Activated CD8-positive, alpha-beta memory T cell treated with anti-CD3 and anti-CD28 coated beads, Interleukin-2, amount 50 U/mL, for 1 hour (primary cell): Measurements from ENCODE around the gene RBM5.
A peak's percentile ranks its signal among the peaks of the same experiment; 100 is the strongest.

ENCODE experiments used
- DNase-seq: peaks from one replicate; pipeline ENCODE4 v3.0.0-alpha.2; 2020; ENCODE audit errors: extremely low read depth

The RBM5 gene

GRCh38 chr3:50121072-50122032 is 32.6 kb downstream of the RBM5 start:
- peak; percentile 13 for DNase-seq

GRCh38 chr3:50122071-50122470 is 33.4 kb downstream of the RBM5 start:
- no peak for DNase-seq

DNA sequence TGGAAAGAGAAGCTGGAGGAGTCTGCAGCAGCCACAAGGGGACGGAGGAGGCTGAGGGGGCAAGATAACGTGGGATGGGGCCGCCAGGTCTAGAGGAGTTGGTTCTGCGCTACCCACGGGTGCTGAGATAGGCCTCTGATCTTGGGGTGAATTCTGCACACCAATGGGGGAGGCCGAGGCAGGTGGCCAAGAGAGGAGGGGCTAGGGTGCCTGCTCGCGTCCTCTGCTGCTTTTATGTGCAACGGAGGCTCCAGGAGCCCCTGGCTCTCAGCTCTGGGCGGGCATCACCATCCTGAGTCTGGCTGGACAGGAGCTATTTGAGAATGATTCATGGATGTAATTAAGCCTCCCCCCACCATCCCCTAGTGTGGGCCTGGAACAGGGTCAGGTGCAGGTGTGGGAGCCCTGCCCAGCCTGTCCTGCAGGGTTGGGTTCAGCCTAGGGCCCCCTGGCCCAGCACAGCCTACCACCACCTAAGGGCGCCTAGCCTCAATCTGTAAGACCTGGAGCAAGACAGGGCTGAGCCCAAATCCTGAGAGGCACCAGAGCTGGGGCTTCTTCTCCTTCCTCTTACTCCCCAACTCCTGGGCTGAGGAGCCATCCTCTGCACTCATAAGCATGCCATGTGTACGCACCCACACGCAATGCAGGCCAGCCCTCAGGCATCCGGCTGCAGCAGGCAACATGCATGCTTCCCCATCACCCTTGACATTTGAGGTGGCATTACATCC is 34.1 kb downstream of the RBM5 start:
- DNase-seq, result no peak

DNA sequence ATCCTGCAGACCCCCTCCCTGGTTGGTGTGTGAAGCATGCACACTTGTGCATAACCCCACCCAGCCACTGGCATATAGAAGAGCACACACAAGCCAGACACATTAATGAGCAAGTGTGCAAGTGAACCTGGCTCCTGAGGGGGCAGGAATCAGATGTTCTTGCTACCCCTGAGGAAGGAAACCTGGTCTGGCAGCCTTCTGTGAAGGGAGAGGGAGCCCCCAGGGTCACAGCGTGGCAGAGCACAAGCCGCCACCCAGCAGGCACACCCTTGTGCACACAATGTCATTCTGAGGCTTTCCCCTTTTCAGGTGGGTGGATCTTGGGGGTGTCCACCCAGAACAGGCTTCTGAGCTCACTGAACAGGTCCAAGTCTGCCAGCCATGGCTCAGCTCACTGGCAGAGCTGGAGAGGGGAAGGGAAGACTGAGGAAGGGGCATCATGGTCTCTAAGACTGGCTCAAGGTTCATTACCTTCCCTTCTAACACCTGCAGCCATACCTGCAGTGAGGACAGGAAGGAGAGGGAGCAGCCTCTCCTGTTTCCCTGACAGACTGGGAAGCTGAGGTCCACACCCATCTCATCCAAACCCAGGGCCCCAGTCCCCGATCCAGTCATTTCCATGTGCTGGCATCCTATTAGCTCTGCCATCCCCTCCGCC is 34.8 kb downstream of the RBM5 start:
- DNase-seq, result no peak

DNA sequence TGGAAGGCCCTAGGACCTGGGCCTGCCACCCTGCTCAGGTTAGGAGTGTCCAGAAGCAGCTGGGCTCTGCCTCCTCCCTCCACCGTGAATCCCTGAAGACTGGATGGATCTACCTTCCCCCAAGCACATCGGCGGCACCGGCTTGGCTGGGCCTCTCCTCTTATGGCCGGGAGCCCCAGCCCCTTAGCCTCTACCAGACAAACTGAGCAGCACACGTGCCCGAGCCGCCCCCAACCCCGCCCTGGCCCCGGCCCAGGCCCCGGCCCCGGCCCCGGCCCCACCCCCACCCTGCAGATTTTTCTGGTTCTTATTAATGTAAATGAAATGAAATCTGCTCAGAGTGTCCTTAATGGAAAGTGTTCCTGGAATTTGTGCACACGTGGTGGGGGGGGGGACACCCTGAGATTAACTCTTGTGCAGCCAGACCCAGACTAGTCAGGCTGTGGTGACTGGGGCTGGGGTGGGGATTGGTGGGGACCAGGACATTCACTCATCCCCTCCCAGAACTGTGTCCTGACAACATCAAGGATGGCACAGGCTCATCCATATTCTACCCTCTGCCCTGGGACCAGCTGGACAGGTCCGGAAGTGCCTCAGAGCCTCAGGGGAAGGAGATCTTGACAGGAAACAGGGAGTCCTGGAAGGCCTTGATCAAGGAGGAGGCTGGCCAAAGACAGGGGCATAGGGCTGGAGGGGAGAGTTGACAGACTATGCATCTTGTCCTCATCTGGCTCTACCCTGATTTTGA is 35.5 kb downstream of the RBM5 start:
- no peak for DNase-seq

DNA sequence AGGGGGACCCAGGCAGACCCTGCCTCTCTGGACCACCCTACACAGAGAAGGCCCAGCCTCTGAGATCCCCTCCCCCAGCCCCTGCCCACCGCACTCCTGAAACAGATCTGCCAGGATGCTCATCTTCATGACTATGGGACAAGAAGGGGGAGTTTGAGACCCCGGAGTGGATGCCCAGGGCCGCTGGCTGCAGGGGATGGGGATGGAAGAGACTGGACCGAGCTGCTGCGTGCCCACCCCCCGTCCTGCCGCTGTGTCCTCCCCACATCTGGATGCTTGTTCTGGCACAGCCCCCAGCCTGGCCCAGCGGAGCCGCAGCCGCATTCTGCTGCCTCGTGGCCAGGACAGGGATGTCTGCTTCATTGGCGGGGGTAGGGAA is 36.1 kb downstream of the RBM5 start:
- no peak for DNase-seq

DNA sequence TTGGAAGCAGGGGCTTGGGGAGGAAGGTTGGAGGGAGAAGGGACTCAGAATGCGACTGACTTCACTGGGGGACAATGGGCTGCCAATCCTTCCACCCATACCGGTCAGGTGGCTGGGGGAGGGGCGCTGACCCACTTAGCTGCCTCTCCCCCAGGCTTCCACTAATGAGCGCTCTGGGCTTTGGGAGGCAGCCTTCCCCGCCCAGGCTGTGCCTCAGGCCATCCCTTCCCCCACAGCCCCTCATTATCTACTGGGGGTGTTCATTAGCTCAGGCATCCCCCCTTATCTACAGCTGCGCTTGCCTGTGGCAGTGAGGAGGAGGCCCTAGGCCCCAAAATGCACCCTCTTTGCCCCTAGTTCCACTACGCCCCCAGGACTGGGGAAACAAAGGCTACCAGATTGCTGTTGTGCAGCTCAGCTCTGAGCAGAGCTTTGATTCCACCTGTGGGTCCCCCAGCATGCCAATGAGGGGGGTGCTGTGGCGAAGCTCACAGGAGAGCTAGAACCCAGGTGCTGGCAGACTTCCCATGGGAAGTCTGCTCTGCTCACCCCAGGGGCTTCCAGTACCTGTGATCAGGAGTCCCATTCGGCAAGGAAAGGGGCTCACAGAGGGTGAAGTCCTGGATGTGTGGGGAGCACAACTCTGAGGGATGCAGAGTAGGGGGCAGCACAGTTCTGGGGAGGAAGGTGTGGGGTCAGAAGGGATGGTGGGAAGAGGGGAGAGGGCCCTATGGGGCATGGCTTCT is 37.0 kb downstream of the RBM5 start:
- DNase-seq, result no peak

DNA sequence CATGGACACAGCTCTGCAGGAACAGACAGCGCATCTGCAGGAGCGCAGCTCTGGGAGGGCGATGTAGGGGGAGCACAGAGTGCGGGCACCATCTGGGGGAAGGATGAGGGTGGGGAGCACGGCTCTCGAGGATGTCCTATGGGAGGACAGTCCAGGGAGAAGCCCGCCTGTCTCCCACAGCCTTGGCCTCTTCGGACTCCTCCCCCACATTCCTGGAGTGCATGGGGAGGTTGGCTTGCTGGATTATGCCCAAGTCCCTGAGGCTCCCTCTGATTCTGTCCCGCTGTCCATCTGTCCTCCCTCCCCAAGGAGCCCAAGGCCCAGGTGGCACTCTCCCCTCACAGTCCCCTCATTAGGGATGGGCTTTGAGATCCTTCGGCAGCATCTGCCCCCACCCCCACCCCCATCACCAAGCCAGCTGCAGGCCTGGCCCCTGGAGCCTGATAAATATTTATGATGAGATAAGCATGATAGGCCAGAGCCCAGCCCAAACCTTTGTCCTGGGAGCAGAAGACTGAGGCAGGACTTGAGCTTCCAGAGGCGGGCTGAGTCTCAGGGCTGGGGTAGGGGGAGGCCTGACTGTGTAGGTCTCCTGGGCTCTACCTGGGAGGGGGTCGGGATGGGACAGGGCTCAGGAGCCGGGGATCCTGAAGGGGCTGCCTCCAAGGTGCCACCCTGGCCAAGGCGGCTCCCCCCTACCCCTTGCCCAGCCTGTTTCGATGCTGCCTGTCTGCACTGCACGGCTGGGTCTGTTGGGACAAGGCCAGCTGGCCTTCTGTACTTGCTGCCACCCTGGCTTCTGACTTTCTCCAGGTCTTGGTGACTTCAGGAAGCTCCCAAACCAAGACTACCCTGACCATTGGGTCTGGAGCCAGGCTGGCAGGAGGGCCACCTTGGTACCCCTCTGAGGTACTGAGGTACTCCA is 37.8 kb downstream of the RBM5 start:
- no peak for DNase-seq

DNA sequence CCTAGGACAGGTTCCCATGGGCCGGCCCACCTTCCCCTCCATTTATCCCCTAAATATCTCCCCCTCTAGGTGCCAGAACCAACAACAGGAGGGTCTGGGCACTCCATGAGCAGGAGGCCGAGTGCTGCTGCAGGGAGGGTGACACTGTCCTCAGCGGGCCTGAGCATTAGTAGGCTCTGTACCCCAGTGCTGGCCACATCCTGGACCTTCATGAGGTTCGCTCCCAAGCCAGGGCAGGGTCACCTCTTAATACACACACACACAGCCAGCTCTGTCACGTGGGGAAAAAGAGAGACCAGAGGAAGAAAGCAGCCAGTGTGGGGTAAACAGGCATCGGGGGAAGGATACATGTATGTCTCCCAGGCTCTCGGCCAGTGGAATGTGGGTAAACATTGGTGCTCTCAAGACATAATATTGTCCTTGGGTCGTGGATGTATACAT is 38.6 kb downstream of the RBM5 start:
- DNase-seq, result no peak

DNA sequence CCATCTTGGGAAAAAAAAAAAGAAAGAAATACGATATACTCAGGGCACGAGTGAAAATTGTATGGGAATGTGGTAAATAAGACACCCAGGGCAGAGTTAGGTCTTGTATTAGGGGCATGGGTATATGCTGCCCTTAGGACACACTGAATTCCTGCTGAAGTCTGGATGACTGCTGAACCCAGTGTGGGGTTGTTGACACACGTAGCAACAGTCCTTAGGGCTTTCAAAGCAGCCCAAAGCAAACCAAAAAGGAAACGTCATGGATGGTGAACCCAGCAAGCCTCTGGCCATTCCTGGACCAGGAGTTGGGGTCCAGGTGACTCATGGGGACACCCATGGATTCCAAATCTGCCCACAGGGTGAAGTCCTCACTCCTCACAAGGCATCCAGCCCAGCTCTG is 39.3 kb downstream of the RBM5 start:
- no peak for DNase-seq

- no peak for DNase-seq
These were observed 41.7 kb downstream of the RBM5 start for GRCh38 chr3:50130436-50130835.

DNA sequence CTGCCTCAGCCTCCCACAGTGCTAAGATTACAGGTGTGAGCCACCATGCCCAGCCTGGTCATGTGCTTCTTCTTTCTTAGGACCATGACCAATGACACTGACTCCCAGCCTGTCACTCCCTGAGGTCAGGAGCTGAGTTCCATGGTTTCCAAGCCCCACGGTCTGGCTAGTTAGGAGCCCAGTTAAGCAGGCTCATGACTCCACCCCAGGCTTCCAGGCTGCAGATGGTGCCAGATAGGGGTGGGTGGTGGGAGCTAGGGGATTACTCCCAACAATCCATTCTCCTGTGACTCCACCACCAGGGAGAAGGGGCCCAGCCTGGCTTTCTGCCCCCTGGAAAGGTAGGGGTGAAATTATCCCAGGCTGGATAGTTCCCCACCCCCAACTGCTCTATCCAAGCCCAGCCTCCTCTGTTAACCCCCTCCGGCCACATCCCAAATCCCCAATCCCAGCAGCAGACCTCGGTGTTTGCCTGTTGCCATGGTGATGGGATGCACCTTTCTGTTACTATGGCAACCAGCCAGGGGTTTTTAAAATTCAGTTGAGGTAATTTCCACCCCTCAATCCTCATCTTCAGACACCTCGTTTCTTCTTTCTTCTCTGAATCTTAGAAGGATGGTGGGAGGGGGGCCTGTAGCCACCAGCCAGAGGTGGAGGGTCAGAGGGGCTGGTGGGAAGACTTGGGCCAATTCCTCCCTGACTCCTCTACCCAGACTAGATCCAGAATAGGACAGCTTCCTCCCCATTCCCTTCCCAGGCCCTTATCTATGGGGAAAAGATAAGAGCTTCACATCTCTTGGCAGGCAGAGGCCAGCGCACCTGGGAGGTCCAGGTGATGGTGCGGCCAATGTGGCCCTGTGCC is 43.9 kb downstream of the RBM5 start:
- no peak for DNase-seq

GRCh38 chr3:50133283-50133615 is 44.5 kb downstream of the RBM5 start:
- DNase-seq, result no peak

- DNase-seq, result no peak
These were observed 45.6 kb downstream of the RBM5 start for GRCh38 chr3:50134367-50134766.

- DNase-seq, result no peak
These were observed 47.2 kb downstream of the RBM5 start for GRCh38 chr3:50135964-50136363.

DNA sequence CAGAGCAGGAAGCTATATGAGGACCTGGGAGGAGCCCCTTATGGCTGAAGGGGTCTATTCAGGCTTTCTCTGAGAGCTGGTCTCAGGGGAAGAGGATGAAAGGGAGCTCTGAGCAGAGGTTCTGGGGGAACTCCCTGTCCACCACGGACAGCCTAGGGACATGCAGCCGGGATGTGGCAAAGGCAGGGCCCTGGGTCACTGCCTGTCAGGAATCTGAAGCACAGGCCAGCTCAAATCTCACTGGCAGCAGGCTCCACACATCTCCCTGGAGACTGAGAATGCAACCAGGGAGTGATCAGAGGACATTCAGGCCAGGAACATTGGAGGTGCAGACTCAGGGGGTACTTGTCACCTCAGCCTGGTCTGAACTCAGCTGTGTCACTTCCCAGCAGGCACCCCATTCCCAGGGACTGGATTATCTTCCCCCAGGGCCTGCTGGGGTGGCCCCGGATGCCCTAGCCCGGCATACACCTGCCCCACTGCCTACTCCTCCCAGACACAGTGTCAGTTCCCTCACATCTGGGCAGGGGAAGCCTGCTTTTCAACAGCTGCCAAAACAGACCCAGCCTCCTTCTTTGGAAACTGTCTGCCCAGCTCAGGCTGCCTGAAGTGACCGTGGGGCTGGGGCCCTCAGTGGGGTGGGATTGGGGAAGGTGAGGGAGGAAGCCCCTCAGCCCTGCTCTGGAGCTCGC is 48.1 kb downstream of the RBM5 start:
- no peak for DNase-seq

GRCh38 chr3:50137531-50137930 is 48.8 kb downstream of the RBM5 start:
- no peak for DNase-seq
